GM04503 (cell line): Measurements from ENCODE around the gene ITGB8.

Source experiments
- DNase-seq: peaks from one replicate; pipeline ENCODE4 v3.0.0-alpha.2; 2012; ENCODE audit warnings: low read depth

The ITGB8 gene

GRCh38 chr7:20307901-20308300 is 22.8 kb upstream of the ITGB8 start:
- DNase-seq: no peak

- no peak for DNase-seq
Measured at GRCh38 chr7:20310301-20310700, 20.4 kb upstream of the ITGB8 start.

- DNase-seq: no peak
Measured at GRCh38 chr7:20310963-20311742, 19.5 kb upstream of the ITGB8 start.

- no peak for DNase-seq
Measured at GRCh38 chr7:20311743-20312042, 19.0 kb upstream of the ITGB8 start.

GRCh38 chr7:20312562-20312961 is 18.1 kb upstream of the ITGB8 start:
- DNase-seq: no peak

- no peak for DNase-seq
Measured at GRCh38 chr7:20313626-20314025, 17.1 kb upstream of the ITGB8 start.

- no peak for DNase-seq
Measured at GRCh38 chr7:20314198-20314597, 16.5 kb upstream of the ITGB8 start.

- DNase-seq: no peak
Measured at GRCh38 chr7:20316706-20317105, 14.0 kb upstream of the ITGB8 start.

GRCh38 chr7:20317413-20317812 is 13.3 kb upstream of the ITGB8 start:
- no peak for DNase-seq

- no peak for DNase-seq
Measured at GRCh38 chr7:20318933-20319332, 11.8 kb upstream of the ITGB8 start.

GRCh38 chr7:20320322-20320721 is 10.4 kb upstream of the ITGB8 start:
- DNase-seq: no peak

GRCh38 chr7:20320786-20321185 is 9.9 kb upstream of the ITGB8 start:
- no peak for DNase-seq

- no peak for DNase-seq
Measured at GRCh38 chr7:20323595-20323994, 7.1 kb upstream of the ITGB8 start.

- no peak for DNase-seq
Measured at GRCh38 chr7:20326342-20326741, 4.4 kb upstream of the ITGB8 start.

- no peak for DNase-seq
Measured at GRCh38 chr7:20327055-20327454, 3.6 kb upstream of the ITGB8 start.

- no peak for DNase-seq
Measured at GRCh38 chr7:20328027-20328426, 2.7 kb upstream of the ITGB8 start.

- no peak for DNase-seq
Measured at GRCh38 chr7:20328692-20329091, 2.0 kb upstream of the ITGB8 start.

GRCh38 chr7:20329389-20330238 is 1.1 kb upstream of the ITGB8 start:
- peak; percentile 40 for DNase-seq

GRCh38 chr7:20330928-20331909 is 519 bp downstream of the ITGB8 start:
- DNase-seq: no peak

- DNase-seq: no peak
Measured at GRCh38 chr7:20331910-20332813, 1.5 kb downstream of the ITGB8 start.

GRCh38 chr7:20338285-20338684 is 7.6 kb downstream of the ITGB8 start:
- no peak for DNase-seq
